H9 (cell line): ENCODE measurements around the gene ADISSP. TPM values are rescaled to one million over a fixed set of nuclear protein-coding genes. Genes with fewer than 3 reads are reported as not detected.
A peak's percentile ranks its signal among the peaks of the same experiment; 100 is the strongest.
"Not testable (repeated sequence)": the region's sequence is repeated elsewhere in the genome, so short reads cannot be mapped to it uniquely, and the experiment has no call there.

Source experiments
- DNase-seq: peaks from one replicate; pipeline ENCODE4 v3.0.0-alpha.2; 2017
- H2AFZ ChIP-seq: one replicate; pipeline ENCODE4 v1.6.1; 2013; ENCODE audit warnings: mild to moderate bottlenecking, low read length, control low read depth, moderate library complexity
- H2AK5ac ChIP-seq: 2 replicates; pipeline ENCODE4 v1.6.1; 2013; ENCODE audit warnings: low read length, control low read depth, mixed read lengths; ENCODE audit not compliant: insufficient read length
- H2BK120ac ChIP-seq: one replicate; pipeline ENCODE4 v1.6.1; 2013; ENCODE audit warnings: low read depth, mild to moderate bottlenecking, low read length, control low read depth, inconsistent platforms; ENCODE audit not compliant: poor library complexity, severe bottlenecking
- H2BK12ac ChIP-seq: 2 replicates; pipeline ENCODE4 v1.6.1; 2013; ENCODE audit warnings: low read length, control low read depth, mixed read lengths, low read depth; ENCODE audit not compliant: insufficient read length
- H2BK15ac ChIP-seq: 2 replicates; pipeline ENCODE4 v1.6.1; 2013; ENCODE audit warnings: low read depth, low read length, control low read depth
- H2BK20ac ChIP-seq: one replicate; pipeline ENCODE4 v1.6.1; 2013; ENCODE audit warnings: low read depth, mild to moderate bottlenecking, low read length, control low read depth, inconsistent platforms; ENCODE audit not compliant: poor library complexity, severe bottlenecking
- H2BK5ac ChIP-seq: 2 replicates; pipeline ENCODE4 v1.6.1; 2013; ENCODE audit warnings: low read length, control low read depth, mixed read lengths; ENCODE audit not compliant: insufficient read length
- H3K14ac ChIP-seq: 2 replicates; pipeline ENCODE4 v1.6.1; 2013; ENCODE audit warnings: low read length, control low read depth; ENCODE audit not compliant: insufficient read depth
- H3K18ac ChIP-seq: 2 replicates; pipeline ENCODE4 v1.6.1; 2013; ENCODE audit warnings: low read depth, mild to moderate bottlenecking, mixed read lengths, low read length, control low read depth; ENCODE audit not compliant: insufficient read length
- H3K23ac ChIP-seq: 2 replicates; pipeline ENCODE4 v1.6.1; 2013; ENCODE audit warnings: low read length, control low read depth, mixed read lengths, low read depth; ENCODE audit not compliant: insufficient read length
- H3K23me2 ChIP-seq: 2 replicates; pipeline ENCODE4 v1.6.1; 2013; ENCODE audit warnings: low read depth, mild to moderate bottlenecking, mixed read lengths, low read length, control low read depth; ENCODE audit not compliant: insufficient read length, poor library complexity, severe bottlenecking
- H3K27ac ChIP-seq: 2 replicates; pipeline ENCODE4 v1.5.1; 2013; ENCODE audit warnings: low read length, control low read depth, mixed read lengths, low read depth; ENCODE audit not compliant: insufficient read length
- H3K27me3 ChIP-seq: 2 replicates; pipeline ENCODE4 v1.6.1; 2013; ENCODE audit warnings: low read length, control low read depth, inconsistent platforms; ENCODE audit not compliant: insufficient read depth
- H3K4ac ChIP-seq: 2 replicates; pipeline ENCODE4 v1.6.1; 2013; ENCODE audit warnings: low read depth, mild to moderate bottlenecking, control low read depth, inconsistent platforms, low read length, moderate library complexity
- H3K4me1 ChIP-seq: 2 replicates; pipeline ENCODE4 v1.6.1; 2013; ENCODE audit warnings: low read length, control low read depth, inconsistent platforms; ENCODE audit not compliant: insufficient read depth
- H3K4me2 ChIP-seq: 2 replicates; pipeline ENCODE4 v1.6.1; 2013; ENCODE audit warnings: low read length, control low read depth, mixed read lengths; ENCODE audit not compliant: insufficient read length, insufficient read depth
- H3K56ac ChIP-seq: 2 replicates; pipeline ENCODE4 v1.6.1; 2013; ENCODE audit warnings: low read depth, mild to moderate bottlenecking, mixed read lengths, low read length, control low read depth; ENCODE audit not compliant: insufficient read length
- H3K79me1 ChIP-seq: 2 replicates; pipeline ENCODE4 v1.6.1; 2013; ENCODE audit warnings: low read depth, mild to moderate bottlenecking, moderate library complexity, low read length, control low read depth, inconsistent platforms; ENCODE audit not compliant: insufficient read depth, poor library complexity, severe bottlenecking
- H3K79me2 ChIP-seq: 2 replicates; pipeline ENCODE4 v1.6.1; 2013; ENCODE audit warnings: low read length, control low read depth, inconsistent platforms; ENCODE audit not compliant: insufficient read depth
- H3K9ac ChIP-seq: 2 replicates; pipeline ENCODE4 v1.6.1; 2013; ENCODE audit warnings: low read length, control low read depth, mixed read lengths; ENCODE audit not compliant: insufficient read length; ENCODE audit errors: extremely low read depth
- H3K9me3 ChIP-seq: one replicate; pipeline ENCODE4 v1.6.1; 2013; ENCODE audit warnings: low read depth, low read length, inconsistent platforms; ENCODE audit not compliant: control insufficient read depth
- H3T11ph ChIP-seq: one replicate; pipeline ENCODE4 v1.6.1; 2013; ENCODE audit warnings: mild to moderate bottlenecking, low read length, control low read depth, inconsistent platforms
- H4K20me1 ChIP-seq: one replicate; pipeline ENCODE4 v1.6.1; 2013; ENCODE audit not compliant: control insufficient read depth, insufficient read length, insufficient read depth
- H4K5ac ChIP-seq: 2 replicates; pipeline ENCODE4 v1.6.1; 2013; ENCODE audit warnings: low read depth, mild to moderate bottlenecking, mixed read lengths, low read length, control low read depth; ENCODE audit not compliant: insufficient read length
- H4K8ac ChIP-seq: replicated peaks from 2 replicates; pipeline ENCODE4 v1.6.1; 2013; ENCODE audit warnings: low read length, control low read depth, mixed read lengths, low read depth; ENCODE audit not compliant: insufficient read length
- H4K91ac ChIP-seq: 2 replicates; pipeline ENCODE4 v1.6.1; 2013; ENCODE audit warnings: low read depth, mild to moderate bottlenecking, moderate library complexity, mixed read lengths, low read length, control low read depth; ENCODE audit not compliant: insufficient read length
- H3K27ac Mint-ChIP-seq, 3 experiments: 2 replicates in 2 of 3; 3 replicates in 1 of 3; pipeline ENCODE4 v1.8.0; 2020 to 2021; ENCODE audit warnings: mixed read lengths in 3 of 3, mild to moderate bottlenecking in 1 of 3, moderate library complexity in 1 of 3
- H3K27me3 Mint-ChIP-seq: 2 replicates; pipeline ENCODE4 v1.8.0; 2021; ENCODE audit warnings: low read depth, mild to moderate bottlenecking, moderate library complexity, mixed read lengths
- H3K36me3 Mint-ChIP-seq, 3 experiments: 2 replicates in 2 of 3; 3 replicates in 1 of 3; pipeline ENCODE4 v1.8.0; 2020 to 2021; ENCODE audit warnings: low read depth in 3 of 3, mixed read lengths in 3 of 3; ENCODE audit not compliant: insufficient read depth in 1 of 3
- H3K4me1 Mint-ChIP-seq, 2 experiments: 2 replicates each; pipeline ENCODE4 v1.8.0; 2020; ENCODE audit warnings: mixed read lengths in 2 of 2
- H3K4me3 Mint-ChIP-seq, 2 experiments: 2 replicates in 1 of 2; 3 replicates in 1 of 2; pipeline ENCODE4 v1.8.0; 2020 to 2021; ENCODE audit warnings: mild to moderate bottlenecking in 2 of 2, mixed read lengths in 2 of 2, moderate library complexity in 1 of 2
- H3K9me3 Mint-ChIP-seq, 2 experiments: 2 replicates in 1 of 2; 3 replicates in 1 of 2; pipeline ENCODE4 v1.8.0; 2020; ENCODE audit warnings: mild to moderate bottlenecking in 2 of 2, mixed read lengths in 2 of 2, moderate library complexity in 1 of 2
- whole genome bisulfite sequencing: extraction: QIAGEN DNeasy Blood & Tissue Kit; methylation state at CpG from one replicate; pipeline ENCODE4 v1.1.7; 2013; ENCODE audit warnings: missing lambda C conversion rate, low lambda C conversion rate, mixed read lengths; ENCODE audit not compliant: insufficient read length; ENCODE audit errors: extremely low coverage; 5-methylcytosine and 5-hydroxymethylcytosine counted together
- total RNA-seq: library from RNA; stranded (reverse); gene quantifications from 2 replicates; pipeline ENCODE4 v1.2.1, GENCODE V29; 2021

The ADISSP gene
- total RNA-seq, 1 experiment from 2014 or later = 80.9 TPM

DNA sequence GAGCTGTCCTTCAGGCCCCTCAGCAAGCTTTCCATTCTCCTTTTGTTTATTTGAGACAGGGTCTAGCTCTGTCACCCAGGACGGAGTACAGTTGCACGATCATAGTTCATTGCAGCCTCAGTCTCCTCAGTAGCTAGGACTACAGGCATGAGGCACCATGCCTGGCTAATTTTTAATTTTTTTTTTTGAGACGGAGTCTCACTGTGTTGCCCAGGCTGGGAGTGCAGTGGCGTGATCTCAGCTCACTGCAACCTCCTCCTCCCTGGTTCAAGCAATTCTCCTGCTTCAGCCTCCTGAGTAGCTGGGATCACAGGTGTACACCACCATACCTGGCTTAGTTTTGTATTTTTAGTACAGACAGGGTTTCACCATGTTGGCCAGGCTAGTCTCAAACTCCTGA lies 21.6 kb upstream of the ADISSP start:
- not testable (repeated sequence) for H3K23ac ChIP-seq, H2BK20ac ChIP-seq, H3K56ac ChIP-seq, H2AK5ac ChIP-seq, H3K23me2 ChIP-seq, H3K14ac ChIP-seq, H3K27me3 ChIP-seq, H3K4me1 Mint-ChIP-seq, DNase-seq, H3K27ac ChIP-seq, H3K4me1 ChIP-seq, H3K4ac ChIP-seq, H3K79me2 ChIP-seq, H2BK15ac ChIP-seq, H4K8ac ChIP-seq, H3K9me3 Mint-ChIP-seq, H3K9me3 ChIP-seq, H4K5ac ChIP-seq, H2BK12ac ChIP-seq, H3K18ac ChIP-seq, H3T11ph ChIP-seq, H4K20me1 ChIP-seq, H2BK5ac ChIP-seq, H2BK120ac ChIP-seq, H4K91ac ChIP-seq, H3K4me3 Mint-ChIP-seq, H2AFZ ChIP-seq, H3K4me2 ChIP-seq, H3K79me1 ChIP-seq, H3K9ac ChIP-seq, H3K36me3 Mint-ChIP-seq
- WGBS = no CpG with 5 or more reads among the region's 4 CpGs
- H3K27ac Mint-ChIP-seq = peak overlapping the region in 1 of 3 experiments; percentile 2; a peak in 1 of 7 replicates
- peaks cover 33% of the 10 kb centered on the region for H3K27me3 Mint-ChIP-seq
